ENCODE measurements around the gene VOPP1.

The VOPP1 gene

GRCh38 chr7:55437375-55437774 lies 134.9 kb downstream of the VOPP1 start:
- Histone ChIP-seq H3K27ac (ENCODE audit: low read depth, low read length) (no peak overlapping the region), H3K4me3 (ENCODE audit: low read depth in 1 of 5, low read length in 5 of 5) (no peak overlapping the region), H3K9me3 (ENCODE audit: control insufficient read depth in 5 of 5, low read length in 5 of 5) (no peaks in the 10 kb centered on the region), H3K27me3 (ENCODE audit: control insufficient read depth in 5 of 5, insufficient read depth in 4 of 5, low read length in 5 of 5) (no peaks in the 10 kb centered on the region), H3K36me3 (ENCODE audit: control insufficient read depth in 5 of 5, insufficient read depth in 5 of 5, low read length in 5 of 5) (peaks cover 0 to 6% (median 0%) of the 10 kb centered on the region in 5 donors), H3K9ac (ENCODE audit: low read length in 5 of 5) (no peak overlapping the region), H3K4me1 (ENCODE audit: control insufficient read depth in 5 of 5, insufficient read depth in 5 of 5, low read length in 5 of 5) (peaks cover 0 to 3% (median 0%) of the 10 kb centered on the region in 5 donors)

GRCh38 chr7:55436457-55436856 lies 135.8 kb downstream of the VOPP1 start:
- Histone ChIP-seq H3K9me3 (ENCODE audit: control insufficient read depth in 5 of 5, low read length in 5 of 5) (no peaks in the 10 kb centered on the region), H3K4me1 (ENCODE audit: control insufficient read depth in 5 of 5, insufficient read depth in 5 of 5, low read length in 5 of 5) (peaks cover 0 to 3% (median 0%) of the 10 kb centered on the region in 5 donors), H3K27me3 (ENCODE audit: control insufficient read depth in 5 of 5, insufficient read depth in 4 of 5, low read length in 5 of 5) (no peaks in the 10 kb centered on the region), H3K9ac (ENCODE audit: low read length in 5 of 5) (no peak overlapping the region), H3K4me3 (ENCODE audit: low read depth in 1 of 5, low read length in 5 of 5) (no peak overlapping the region), H3K36me3 (ENCODE audit: control insufficient read depth in 5 of 5, insufficient read depth in 5 of 5, low read length in 5 of 5) (peaks cover under 1 to 13% (median 3%) of the 10 kb centered on the region in 5 donors), H3K27ac (ENCODE audit: low read depth, low read length) (no peak overlapping the region)

- Histone ChIP-seq H3K4me1 (ENCODE audit: control insufficient read depth in 5 of 5, insufficient read depth in 5 of 5, low read length in 5 of 5) (peaks cover 0 to 3% (median 0%) of the 10 kb centered on the region in 5 donors), H3K9me3 (ENCODE audit: control insufficient read depth in 5 of 5, low read length in 5 of 5) (no peaks in the 10 kb centered on the region), H3K27ac (ENCODE audit: low read depth, low read length) (no peak overlapping the region), H3K27me3 (ENCODE audit: control insufficient read depth in 5 of 5, insufficient read depth in 4 of 5, low read length in 5 of 5) (no peaks in the 10 kb centered on the region), H3K9ac (ENCODE audit: low read length in 5 of 5) (no peak overlapping the region), H3K36me3 (ENCODE audit: control insufficient read depth in 5 of 5, insufficient read depth in 5 of 5, low read length in 5 of 5) (peaks cover 3 to 18% (median 7%) of the 10 kb centered on the region in 5 donors), H3K4me3 (ENCODE audit: low read depth in 1 of 5, low read length in 5 of 5) (no peak overlapping the region)
Measured at GRCh38 chr7:55435466-55435865, 136.8 kb downstream of the VOPP1 start.

- peaks cover 3 to 22% (median 8%) of the 10 kb centered on the region in 5 donors for H3K36me3 ChIP-seq (ENCODE audit: control insufficient read depth in 5 of 5, insufficient read depth in 5 of 5, low read length in 5 of 5)
- H3K4me3 ChIP-seq (ENCODE audit: low read depth in 1 of 5, low read length in 5 of 5): no peak overlapping the region
- no peak overlapping the region for H3K9ac ChIP-seq (ENCODE audit: low read length in 5 of 5)
- no peaks in the 10 kb centered on the region for H3K4me1 ChIP-seq (ENCODE audit: control insufficient read depth in 5 of 5, insufficient read depth in 5 of 5, low read length in 5 of 5)
- no peaks in the 10 kb centered on the region for H3K27me3 ChIP-seq (ENCODE audit: control insufficient read depth in 5 of 5, insufficient read depth in 4 of 5, low read length in 5 of 5)
- H3K27ac ChIP-seq (ENCODE audit: low read depth, low read length): no peak overlapping the region
- no peaks in the 10 kb centered on the region for H3K9me3 ChIP-seq (ENCODE audit: control insufficient read depth in 5 of 5, low read length in 5 of 5)
Measured at GRCh38 chr7:55432939-55433784, 139.1 kb downstream of the VOPP1 start.

GRCh38 chr7:55432506-55432905 lies 139.8 kb downstream of the VOPP1 start:
- Histone ChIP-seq H3K4me3 (ENCODE audit: low read depth in 1 of 5, low read length in 5 of 5) (no peak overlapping the region), H3K4me1 (ENCODE audit: control insufficient read depth in 5 of 5, insufficient read depth in 5 of 5, low read length in 5 of 5) (no peaks in the 10 kb centered on the region), H3K36me3 (ENCODE audit: control insufficient read depth in 5 of 5, insufficient read depth in 5 of 5, low read length in 5 of 5) (peaks cover 3 to 26% (median 11%) of the 10 kb centered on the region in 5 donors), H3K27ac (ENCODE audit: low read depth, low read length) (no peak overlapping the region), H3K27me3 (ENCODE audit: control insufficient read depth in 5 of 5, insufficient read depth in 4 of 5, low read length in 5 of 5) (no peaks in the 10 kb centered on the region), H3K9me3 (ENCODE audit: control insufficient read depth in 5 of 5, low read length in 5 of 5) (no peaks in the 10 kb centered on the region), H3K9ac (ENCODE audit: low read length in 5 of 5) (no peak overlapping the region)

- no peak overlapping the region for H3K9ac ChIP-seq (ENCODE audit: low read length in 5 of 5)
Measured at GRCh38 chr7:55431898-55432297, 140.4 kb downstream of the VOPP1 start.

GRCh38 chr7:55429835-55430499 lies 142.3 kb downstream of the VOPP1 start:
- Histone ChIP-seq H3K27ac (ENCODE audit: low read depth, low read length) (no peak overlapping the region), H3K36me3 (ENCODE audit: control insufficient read depth in 5 of 5, insufficient read depth in 5 of 5, low read length in 5 of 5) (peaks cover 3 to 45% (median 29%) of the 10 kb centered on the region in 5 donors), H3K27me3 (ENCODE audit: control insufficient read depth in 5 of 5, insufficient read depth in 4 of 5, low read length in 5 of 5) (no peaks in the 10 kb centered on the region), H3K4me3 (ENCODE audit: low read depth in 1 of 5, low read length in 5 of 5) (no peak overlapping the region), H3K9ac (ENCODE audit: low read length in 5 of 5) (no peak overlapping the region), H3K9me3 (ENCODE audit: control insufficient read depth in 5 of 5, low read length in 5 of 5) (no peaks in the 10 kb centered on the region), H3K4me1 (ENCODE audit: control insufficient read depth in 5 of 5, insufficient read depth in 5 of 5, low read length in 5 of 5) (no peaks in the 10 kb centered on the region)

More at GRCh38 chr7:55431898-55432297, 140.4 kb downstream of the VOPP1 start:
- H3K4me3 ChIP-seq (ENCODE audit: low read depth in 1 of 5, low read length in 5 of 5): no peak overlapping the region
- H3K9me3 ChIP-seq (ENCODE audit: control insufficient read depth in 5 of 5, low read length in 5 of 5): no peaks in the 10 kb centered on the region
- H3K36me3 ChIP-seq (ENCODE audit: control insufficient read depth in 5 of 5, insufficient read depth in 5 of 5, low read length in 5 of 5): peaks cover 3 to 26% (median 11%) of the 10 kb centered on the region in 5 donors
- no peaks in the 10 kb centered on the region for H3K27me3 ChIP-seq (ENCODE audit: control insufficient read depth in 5 of 5, insufficient read depth in 4 of 5, low read length in 5 of 5)
- no peaks in the 10 kb centered on the region for H3K4me1 ChIP-seq (ENCODE audit: control insufficient read depth in 5 of 5, insufficient read depth in 5 of 5, low read length in 5 of 5)
- no peak overlapping the region for H3K27ac ChIP-seq (ENCODE audit: low read depth, low read length)

GRCh38 chr7:55427800-55428199 lies 144.5 kb downstream of the VOPP1 start:
- Histone ChIP-seq H3K9me3 (ENCODE audit: control insufficient read depth in 5 of 5, low read length in 5 of 5) (no peaks in the 10 kb centered on the region), H3K4me3 (ENCODE audit: low read depth in 1 of 5, low read length in 5 of 5) (no peak overlapping the region), H3K4me1 (ENCODE audit: control insufficient read depth in 5 of 5, insufficient read depth in 5 of 5, low read length in 5 of 5) (peaks cover 0 to 5% (median 2%) of the 10 kb centered on the region in 5 donors), H3K27ac (ENCODE audit: low read depth, low read length) (no peak overlapping the region), H3K27me3 (ENCODE audit: control insufficient read depth in 5 of 5, insufficient read depth in 4 of 5, low read length in 5 of 5) (no peaks in the 10 kb centered on the region), H3K36me3 (ENCODE audit: control insufficient read depth in 5 of 5, insufficient read depth in 5 of 5, low read length in 5 of 5) (peaks cover 3 to 49% (median 29%) of the 10 kb centered on the region in 5 donors), H3K9ac (ENCODE audit: low read length in 5 of 5) (no peak overlapping the region)

GRCh38 chr7:55427342-55427741 lies 145.0 kb downstream of the VOPP1 start:
- H3K27ac ChIP-seq (ENCODE audit: low read depth, low read length): no peak overlapping the region
- H3K9me3 ChIP-seq (ENCODE audit: control insufficient read depth in 5 of 5, low read length in 5 of 5): no peaks in the 10 kb centered on the region
- no peaks in the 10 kb centered on the region for H3K27me3 ChIP-seq (ENCODE audit: control insufficient read depth in 5 of 5, insufficient read depth in 4 of 5, low read length in 5 of 5)
- H3K9ac ChIP-seq (ENCODE audit: low read length in 5 of 5): no peak overlapping the region
- H3K4me1 ChIP-seq (ENCODE audit: control insufficient read depth in 5 of 5, insufficient read depth in 5 of 5, low read length in 5 of 5): peaks cover 0 to 5% (median 2%) of the 10 kb centered on the region in 5 donors
- H3K4me3 ChIP-seq (ENCODE audit: low read depth in 1 of 5, low read length in 5 of 5): no peak overlapping the region
- H3K36me3 ChIP-seq (ENCODE audit: control insufficient read depth in 5 of 5, insufficient read depth in 5 of 5, low read length in 5 of 5): peaks cover 3 to 44% (median 29%) of the 10 kb centered on the region in 5 donors

GRCh38 chr7:55426676-55427075 lies 145.6 kb downstream of the VOPP1 start:
- peaks cover 3 to 40% (median 27%) of the 10 kb centered on the region in 5 donors for H3K36me3 ChIP-seq (ENCODE audit: control insufficient read depth in 5 of 5, insufficient read depth in 5 of 5, low read length in 5 of 5)
- H3K4me1 ChIP-seq (ENCODE audit: control insufficient read depth in 5 of 5, insufficient read depth in 5 of 5, low read length in 5 of 5): peaks cover 0 to 5% (median 2%) of the 10 kb centered on the region in 5 donors
- H3K27me3 ChIP-seq (ENCODE audit: control insufficient read depth in 5 of 5, insufficient read depth in 4 of 5, low read length in 5 of 5): no peaks in the 10 kb centered on the region
- no peak overlapping the region for H3K9ac ChIP-seq (ENCODE audit: low read length in 5 of 5)
- H3K9me3 ChIP-seq (ENCODE audit: control insufficient read depth in 5 of 5, low read length in 5 of 5): no peaks in the 10 kb centered on the region
- H3K4me3 ChIP-seq (ENCODE audit: low read depth in 1 of 5, low read length in 5 of 5): no peak overlapping the region
- no peak overlapping the region for H3K27ac ChIP-seq (ENCODE audit: low read depth, low read length)

Measured in subcutaneous abdominal adipose tissue (tissue), 5 donors.